HepG2 (cell line): ENCODE measurements around the gene NR2F1. TPM values are rescaled to one million over a fixed set of nuclear protein-coding genes. Genes with fewer than 3 reads are reported as not detected.

Source experiments
- ADNP ChIP-seq: sonication (generic); formaldehyde crosslinking; IDR thresholded peaks from 2 replicates; pipeline ENCODE4 v1.4.0; 2020; ENCODE audit warnings: missing genetic modification reagents
- CEBPB ChIP-seq: IDR thresholded peaks from 2 replicates; pipeline ENCODE4 v1.6.1; 2011; ENCODE audit warnings: low read depth, low read length, improper control_type of control experiment, borderline replicate concordance
- FOXA1 ChIP-seq, 2 experiments: fragments of 450-650 bp in 1 of 2; sonication (generic) in 1 of 2; formaldehyde crosslinking in 1 of 2; IDR thresholded peaks; 2 replicates each; pipeline versions ENCODE4 v1.4.0 to v1.6.1; 2016 to 2020; ENCODE audit warnings: missing genetic modification reagents in 1 of 2
- FUBP1 ChIP-seq: sonication (generic); formaldehyde crosslinking; IDR thresholded peaks from 2 replicates; pipeline ENCODE4 v1.5.1; 2020; ENCODE audit warnings: missing genetic modification reagents, mild to moderate bottlenecking, borderline replicate concordance
- HOXA7 ChIP-seq: sonication (generic); formaldehyde crosslinking; IDR thresholded peaks from 2 replicates; pipeline ENCODE4 v1.8.1; 2022; ENCODE audit warnings: mild to moderate bottlenecking, missing genetic modification reagents, moderate library complexity
- KAT8 ChIP-seq: IDR thresholded peaks from 2 replicates; pipeline ENCODE4 v1.6.1; 2016; ENCODE audit warnings: missing genetic modification reagents, missing compliant biosample characterization
- KMT2A ChIP-seq: sonication (generic); formaldehyde crosslinking; IDR thresholded peaks from 2 replicates; pipeline ENCODE4 v1.4.0; 2020; ENCODE audit warnings: missing genetic modification reagents
- LRRFIP1 ChIP-seq: sonication (generic); formaldehyde crosslinking; conservative IDR thresholded peaks from 2 replicates; pipeline ENCODE4 v1.4.0; 2020; ENCODE audit warnings: missing genetic modification reagents
- MAFK ChIP-seq, 2 experiments: IDR thresholded peaks in 1 of 2; conservative IDR thresholded peaks in 1 of 2; 2 replicates each; pipeline ENCODE4 v1.6.1; 2011; ENCODE audit warnings: improper control_type of control experiment in 2 of 2, low read length in 2 of 2
- MIXL1 ChIP-seq: IDR thresholded peaks from 2 replicates; pipeline ENCODE4 v1.6.1; 2016
- PLSCR1 ChIP-seq: sonication (generic); formaldehyde crosslinking; IDR thresholded peaks from 2 replicates; pipeline ENCODE4 v1.5.0; 2020; ENCODE audit warnings: missing genetic modification reagents, mild to moderate bottlenecking, borderline replicate concordance
- POGK ChIP-seq: sonication (generic); formaldehyde crosslinking; conservative IDR thresholded peaks from 2 replicates; pipeline ENCODE4 v1.8.0; 2022; ENCODE audit warnings: mild to moderate bottlenecking, moderate library complexity, missing genetic modification reagents
- SMAD1 ChIP-seq: sonication (generic); formaldehyde crosslinking; IDR thresholded peaks from 2 replicates; pipeline ENCODE4 v1.4.0; 2020; ENCODE audit warnings: missing genetic modification reagents, low read depth, mild to moderate bottlenecking, borderline replicate concordance
- SP2 ChIP-seq: sonication (generic); formaldehyde crosslinking; IDR thresholded peaks from 2 replicates; pipeline ENCODE4 v1.5.1; 2020; ENCODE audit warnings: mild to moderate bottlenecking, missing genetic modification reagents
- XRCC5 ChIP-seq: fragments of 200-400 bp; formaldehyde crosslinking; optimal IDR thresholded peaks from 2 replicates; pipeline ENCODE3; 2017; ENCODE audit warnings: mild to moderate bottlenecking, low read length
- ZFP41 ChIP-seq: sonication (generic); formaldehyde crosslinking; IDR thresholded peaks from 2 replicates; pipeline ENCODE4 v1.4.0; 2020; ENCODE audit warnings: mild to moderate bottlenecking, missing genetic modification reagents, borderline replicate concordance
- ZKSCAN1 ChIP-seq: fragments of 150-350 bp; IDR thresholded peaks from 2 replicates; pipeline ENCODE4 v1.6.1; 2014; ENCODE audit warnings: low read length
- ZNF251 ChIP-seq: sonication (generic); formaldehyde crosslinking; IDR thresholded peaks from 2 replicates; pipeline ENCODE4 v1.9.0; 2021; ENCODE audit warnings: mild to moderate bottlenecking, missing genetic modification reagents
- ZNF292 ChIP-seq: sonication (generic); formaldehyde crosslinking; IDR thresholded peaks from 2 replicates; pipeline ENCODE4 v1.8.1; 2022; ENCODE audit warnings: mild to moderate bottlenecking, low read depth, missing genetic modification reagents, borderline replicate concordance
- ZNF317 ChIP-seq: sonication (generic); formaldehyde crosslinking; IDR thresholded peaks from 2 replicates; pipeline ENCODE4 v1.5.0; 2020; ENCODE audit warnings: mild to moderate bottlenecking, missing genetic modification reagents
- ZNF33A ChIP-seq: sonication (generic); formaldehyde crosslinking; IDR thresholded peaks from 2 replicates; pipeline ENCODE4 v1.5.1; 2020; ENCODE audit warnings: missing genetic modification reagents, mild to moderate bottlenecking, moderate library complexity, borderline replicate concordance
- ZNF354B ChIP-seq: sonication (generic); formaldehyde crosslinking; IDR thresholded peaks from 2 replicates; pipeline ENCODE4 v1.8.0; 2022; ENCODE audit warnings: mild to moderate bottlenecking, missing genetic modification reagents
- ZNF546 ChIP-seq: sonication (generic); formaldehyde crosslinking; conservative IDR thresholded peaks from 2 replicates; pipeline ENCODE4 v1.8.1; 2023; ENCODE audit warnings: mild to moderate bottlenecking, missing genetic modification reagents
- ZNF746 ChIP-seq: sonication (generic); formaldehyde crosslinking; IDR thresholded peaks from 2 replicates; pipeline ENCODE4 v1.8.0; 2022; ENCODE audit warnings: mild to moderate bottlenecking, missing genetic modification reagents
- polyA plus RNA-seq, 8 experiments: library from polyadenylated mRNA; depleted of rRNA in 3 of 8; stranded (reverse) in 7 of 8; unstranded in 1 of 8; fragments of >200 nt; fragmentation: Illumina TruSeq in 4 of 8; extraction: Trizol in 4 of 8; gene quantifications; 2 replicates each; pipeline versions ENCODE4 v1.2.1 to v1.2.3, GENCODE V29; 2011 to 2016; ENCODE audit warnings: low read depth in 4 of 8, missing spikeins in 1 of 8, mixed read lengths in 1 of 8; ENCODE audit not compliant: insufficient read depth in 1 of 8
- total RNA-seq, 5 experiments: library from RNA; depleted of rRNA; stranded (reverse); fragments of >200 nt; fragmentation: Illumina TruSeq; extraction: Trizol; gene quantifications; 2 replicates each; pipeline ENCODE4 v1.2.3, GENCODE V29; 2016; ENCODE audit warnings: low read depth in 1 of 5

NR2F1 gene
- total and polyA plus RNA-seq, 2 of the 13 experiments (the other 11 are each of a cell fraction or from before 2014, with no cell fraction given) = 17.1 to 59.7 TPM

GRCh38 chr5:93621327-93621798 is 38.3 kb downstream of the NR2F1 start (continued):
- TF ChIP-seq POGK (CRISPR knock-in tag) (no peak; the same call in 1 of the 2 replicates), ADNP (CRISPR knock-in tag) (no peak), SMAD1 (CRISPR knock-in tag) (no peak), ZNF292 (CRISPR knock-in tag) (no peak), ZNF33A (no peak), PLSCR1 (CRISPR knock-in tag) (no peak), KMT2A (CRISPR knock-in tag) (no peak), MAFK (conservative IDR thresholded peaks at IDR 0.05 in 1 of 2, IDR thresholded peaks at IDR 0.05 in 1 of 2; ENCODE audit: low read length in 2 of 2) (no peak), ZNF354B (no peak), XRCC5 (peak; percentile 72), ZNF317 (0 out of 2 replicates have a peak, but pooled peaks have one; percentile 17), CEBPB (no peak), FOXA1 (IDR thresholded peaks at IDR 0.05) (no peak), FOXA1 (CRISPR knock-in tag; IDR thresholded peaks at IDR 0.05) (no peak), ZNF546 (CRISPR knock-in tag) (no peak), MIXL1 (CRISPR knock-in tag) (peak; percentile 42; the same call in 1 of the 2 replicates), FUBP1 (CRISPR knock-in tag) (no peak), ZFP41 (no peak), SP2 (CRISPR knock-in tag) (no peak), ZNF251 (CRISPR knock-in tag) (no peak), ZKSCAN1 (no peak), LRRFIP1 (CRISPR knock-in tag) (no peak), ZNF746 (CRISPR knock-in tag) (no peak; the same call in 1 of the 2 replicates), HOXA7 (CRISPR knock-in tag) (no peak), KAT8 (CRISPR knock-in tag) (peak; percentile 38; the same call in 1 of the 2 replicates)
